Amygdala (tissue), 56 donors: ENCODE measurements around the gene PDXK.

ENCODE experiments used
- DNase-seq, 56 donors: peaks; one replicate each; lab custom pipeline; 2025; lab: John Stamatoyannopoulos, UW

PDXK gene

DNA sequence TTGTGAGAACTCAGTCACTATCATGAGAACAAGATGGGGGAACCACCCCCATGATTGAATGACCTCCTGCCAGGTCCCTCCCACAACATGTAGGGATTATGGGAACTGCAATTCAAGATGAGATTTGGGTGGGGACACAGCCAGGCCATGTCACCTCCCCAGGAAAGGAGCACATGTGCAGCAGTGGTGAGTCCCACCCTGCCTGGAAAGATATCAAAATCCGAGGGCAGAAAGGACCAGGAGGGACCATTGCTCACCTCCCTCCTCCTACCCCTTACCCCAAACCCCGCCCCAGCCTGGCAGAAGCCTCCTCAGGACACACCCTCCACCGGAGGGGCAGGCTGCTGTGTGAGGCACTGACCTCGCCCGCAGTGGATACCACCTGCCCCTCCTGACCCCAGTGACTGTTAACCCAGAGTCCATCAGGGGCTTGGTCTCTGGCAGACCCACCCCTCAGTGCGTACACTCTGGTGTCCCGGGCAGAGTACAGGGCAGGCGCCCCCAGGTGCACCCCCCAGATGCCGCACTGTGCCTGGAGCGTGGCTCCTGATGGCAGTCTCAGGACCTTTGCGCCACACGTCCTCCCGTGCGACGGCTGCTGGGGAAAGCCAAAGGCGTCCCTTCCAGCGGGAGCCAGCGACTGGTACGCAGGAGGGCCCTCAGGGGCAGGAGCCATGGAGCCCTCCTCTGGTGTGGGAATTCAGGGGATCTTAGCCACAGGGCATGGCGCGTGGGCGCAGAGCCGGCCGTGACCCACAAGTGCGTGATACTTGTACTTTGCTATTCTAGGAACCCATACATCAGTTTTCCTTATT is 20.9 kb downstream of the PDXK start:
- DNase-seq, result peak in 1 of 56 donors; percentile 15

GRCh38 chr21:43740497-43741156 is 21.7 kb downstream of the PDXK start:
- peak in 43 of 56 donors; percentile 15 to 84 (median 59) for DNase-seq

- DNase-seq, result no peak
Measured at GRCh38 chr21:43741423-43742096, 22.6 kb downstream of the PDXK start.

- no peak for DNase-seq
Measured at GRCh38 chr21:43743947-43744346, 25.0 kb downstream of the PDXK start.

- no peak for DNase-seq
Measured at GRCh38 chr21:43744725-43745124, 25.8 kb downstream of the PDXK start.

GRCh38 chr21:43745772-43746517 is 27.0 kb downstream of the PDXK start:
- DNase-seq, result no peak

GRCh38 chr21:43748622-43749021 is 29.7 kb downstream of the PDXK start:
- no peak for DNase-seq

DNA sequence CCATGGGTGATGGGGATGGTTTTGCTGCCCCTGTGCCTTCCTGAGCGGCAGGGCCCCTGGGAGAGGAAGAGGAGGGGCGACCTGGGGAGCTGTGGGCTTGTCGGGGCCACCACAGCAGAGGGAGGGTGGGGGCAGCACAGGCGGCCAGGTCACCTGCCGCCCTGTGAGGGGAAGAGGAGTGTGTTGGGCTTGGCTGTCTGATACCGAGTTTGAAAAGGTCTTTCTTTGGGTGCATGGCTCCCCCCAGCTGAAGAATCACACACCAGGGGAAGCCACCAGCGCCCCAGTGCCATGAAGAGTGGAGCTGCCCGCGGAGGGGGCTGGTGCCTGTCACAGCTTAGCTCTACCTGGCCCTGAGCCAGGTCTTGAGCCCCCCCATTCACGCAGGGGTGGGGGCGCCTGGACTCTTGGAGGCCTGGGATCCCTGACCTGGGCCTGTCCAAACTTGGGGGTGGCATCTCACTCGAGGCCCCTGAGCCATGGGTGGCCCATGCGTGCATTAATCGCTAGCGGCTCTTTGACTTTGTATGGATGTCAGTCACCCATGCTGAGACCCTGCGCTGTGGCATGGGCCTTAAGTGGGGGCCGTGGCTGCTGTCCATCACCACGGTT is 30.8 kb downstream of the PDXK start:
- no peak for DNase-seq

DNA sequence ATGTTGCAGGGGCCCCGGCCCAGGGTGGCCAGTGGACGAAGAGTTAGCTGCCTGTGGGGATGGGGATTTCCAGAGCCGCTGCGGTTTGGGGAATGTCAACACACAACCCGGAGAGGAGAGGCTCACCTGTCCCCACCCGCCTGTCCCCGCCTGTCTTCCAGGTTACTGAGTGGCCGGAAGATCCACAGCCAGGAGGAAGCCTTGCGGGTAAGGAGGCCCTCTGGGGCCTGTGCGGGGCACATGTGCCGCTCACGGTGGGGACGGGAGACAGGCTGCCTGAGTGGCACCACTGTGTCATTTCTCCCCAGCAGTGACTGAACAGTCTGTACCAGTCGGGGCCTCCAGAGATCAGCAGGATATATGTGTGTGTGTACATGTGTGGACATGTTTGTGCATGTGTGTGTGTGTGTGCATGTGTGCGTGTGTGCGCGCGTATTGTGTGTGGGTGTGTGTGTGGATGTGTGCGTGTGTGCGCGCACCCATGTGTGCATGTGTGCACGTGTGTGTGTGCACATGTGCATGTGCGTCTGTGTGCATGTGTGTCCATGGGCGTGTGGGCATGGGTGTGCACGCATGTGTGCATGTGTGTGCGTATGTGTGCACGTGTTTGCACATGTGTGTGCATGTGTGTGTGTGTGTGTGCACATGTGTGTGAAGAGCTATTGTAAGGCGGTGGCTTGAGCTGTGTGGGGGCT is 31.6 kb downstream of the PDXK start:
- DNase-seq, result no peak

DNA sequence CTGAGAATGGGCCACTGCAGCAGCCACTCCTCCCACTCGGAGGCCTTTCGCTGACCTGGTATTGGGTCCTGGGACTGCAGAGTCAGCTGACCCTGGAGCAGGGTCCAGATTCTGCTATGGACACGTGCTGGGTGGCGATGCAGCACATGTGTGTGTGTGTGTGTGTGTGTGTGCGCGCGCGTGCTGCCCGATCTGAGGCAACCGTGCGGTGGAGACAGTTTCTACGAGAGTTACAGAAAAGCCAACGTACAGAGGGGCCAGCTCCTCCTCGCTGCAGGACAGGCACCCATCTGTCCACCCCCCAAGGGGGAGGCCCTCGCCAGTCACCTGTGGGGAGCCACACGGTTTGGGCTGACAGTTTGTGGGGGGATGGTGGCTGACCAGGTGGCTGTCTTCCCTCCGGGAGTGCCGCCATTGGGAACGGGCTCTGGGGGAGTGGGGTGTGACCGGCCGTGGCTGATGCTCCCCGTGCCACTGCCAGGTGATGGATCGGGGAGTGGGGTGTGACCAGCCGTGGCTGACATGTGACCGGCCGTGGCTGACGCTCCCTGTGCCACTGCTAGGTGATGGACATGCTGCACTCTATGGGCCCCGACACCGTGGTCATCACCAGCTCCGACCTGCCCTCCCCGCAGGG is 33.1 kb downstream of the PDXK start:
- DNase-seq, result no peak

DNA sequence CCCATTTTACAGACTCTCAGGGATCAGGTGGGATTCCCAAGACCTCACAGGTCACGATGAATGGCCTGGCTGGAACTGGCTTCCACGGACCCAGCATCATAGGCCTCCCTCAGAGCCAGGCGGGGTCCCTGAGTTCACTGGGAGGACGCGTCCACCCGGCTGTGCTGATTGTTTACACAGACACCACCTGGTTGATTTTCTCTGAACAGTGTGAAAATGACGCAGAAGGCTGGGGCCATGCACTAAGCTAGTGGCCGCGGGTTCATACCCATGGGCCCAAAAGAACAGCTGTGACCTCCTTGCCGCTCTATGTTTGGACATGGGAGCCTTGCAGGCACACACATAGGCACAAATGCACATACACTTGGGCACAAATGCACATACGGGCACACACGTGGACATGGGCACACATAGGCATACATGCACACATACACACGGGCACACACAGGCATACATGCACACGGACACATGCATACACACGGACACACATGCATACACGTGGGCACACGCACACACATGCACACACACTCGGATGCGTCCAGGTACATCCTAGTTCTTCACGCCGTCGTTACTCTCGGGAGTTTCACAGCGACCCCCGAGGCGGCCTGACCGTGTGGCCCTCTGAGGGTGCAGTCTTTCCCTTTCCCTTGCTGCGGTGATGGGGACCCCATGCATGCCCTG is 34.0 kb downstream of the PDXK start:
- DNase-seq, result no peak

DNA sequence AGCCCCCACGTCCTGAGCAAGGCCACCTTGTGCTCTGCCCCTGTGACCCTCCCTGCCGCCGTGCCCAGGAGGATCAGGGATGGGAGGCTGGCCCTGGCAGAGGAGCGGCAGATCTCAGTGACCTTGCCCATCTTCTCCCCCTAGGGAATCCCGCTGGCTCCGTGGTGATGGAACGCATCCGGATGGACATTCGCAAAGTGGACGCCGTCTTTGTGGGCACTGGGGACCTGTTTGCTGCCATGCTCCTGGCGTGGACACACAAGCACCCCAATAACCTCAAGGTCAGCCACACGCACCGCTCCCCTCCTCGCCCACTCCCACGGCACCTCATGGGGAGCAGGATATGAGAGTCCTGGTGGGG is 34.5 kb downstream of the PDXK start:
- DNase-seq, result no peak

GRCh38 chr21:43754948-43755781 is 36.2 kb downstream of the PDXK start:
- peak in 11 of 56 donors; percentile 10 to 68 (median 30) for DNase-seq

DNA sequence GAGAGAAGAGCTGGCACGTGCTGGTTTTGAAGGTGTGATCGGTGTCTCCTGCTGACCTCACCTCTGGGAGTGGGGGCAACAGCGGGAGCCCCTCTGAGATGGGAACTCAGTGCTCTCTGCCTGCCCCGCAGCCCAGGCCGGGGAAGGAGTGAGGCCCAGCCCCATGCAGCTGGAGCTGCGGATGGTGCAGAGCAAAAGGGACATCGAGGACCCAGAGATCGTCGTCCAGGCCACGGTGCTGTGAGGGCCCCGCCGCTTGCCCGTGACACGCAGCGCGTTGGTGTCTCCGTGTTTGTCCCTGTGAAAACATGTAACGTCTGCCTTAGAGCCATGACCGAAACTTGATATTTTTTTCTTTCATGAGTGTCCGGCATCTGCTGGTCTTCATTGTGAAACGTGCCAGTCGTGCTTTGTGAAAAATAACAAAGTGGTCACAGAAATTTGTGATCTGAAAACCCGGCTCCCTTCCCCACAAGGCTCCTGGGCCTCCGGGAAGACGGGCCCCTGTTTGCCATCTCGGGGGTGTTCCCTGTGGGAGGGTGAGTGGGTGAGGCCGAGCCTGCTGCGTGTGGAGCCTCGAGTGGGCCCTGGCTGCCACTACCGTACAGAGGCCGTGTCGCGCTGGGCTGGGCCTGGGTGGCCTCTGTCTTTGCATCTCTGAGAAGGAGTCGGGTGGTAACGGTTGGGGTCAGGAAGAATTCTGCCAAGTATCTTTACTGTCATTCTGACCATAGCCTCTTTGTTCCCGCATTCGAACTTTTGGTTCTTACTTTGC is 37.1 kb downstream of the PDXK start:
- no peak for DNase-seq

GRCh38 chr21:43757601-43758000 is 38.7 kb downstream of the PDXK start:
- peak in 3 of 56 donors; percentile 38 to 48 (median 44) for DNase-seq

GRCh38 chr21:43758111-43758641 is 39.2 kb downstream of the PDXK start:
- peak in 4 of 56 donors; percentile 21 to 48 (median 24) for DNase-seq

GRCh38 chr21:43758811-43759210 is 39.9 kb downstream of the PDXK start:
- DNase-seq, result no peak
